Small intestine (tissue), 7 donors: ENCODE measurements around the gene CP. TPM values are rescaled to one million over a fixed set of nuclear protein-coding genes. Genes with fewer than 3 reads are reported as not detected.
A peak's percentile ranks its signal among the peaks of the same experiment; 100 is the strongest.

Source experiments
- DNase-seq, 2 donors: peaks; one replicate each; pipeline versions ENCODE4 v3.0.0 to v3.0.0-alpha.2; 2013
- FAIRE-seq: peaks from 2 replicates; lab custom pipeline; 2012; peaks lifted over from hg19 to GRCh38; lab: Jason Lieb, UNC
- H3K27ac ChIP-seq, 3 donors: one replicate each; pipeline ENCODE4 v1.5.1; 2013; ENCODE audit warnings: low read length in 2 of 3, mild to moderate bottlenecking in 2 of 3, control low read depth in 1 of 3, inconsistent platforms in 1 of 3, low read depth in 1 of 3, moderate library complexity in 1 of 3
- H3K27me3 ChIP-seq, 3 donors: one replicate each; pipeline ENCODE4 v1.6.1; 2013; ENCODE audit warnings: low read length in 3 of 3, inconsistent platforms in 1 of 3; ENCODE audit not compliant: control insufficient read depth in 3 of 3, insufficient read depth in 3 of 3
- H3K36me3 ChIP-seq, 3 donors: one replicate each; pipeline ENCODE4 v1.6.1; 2013; ENCODE audit warnings: low read length in 3 of 3, inconsistent platforms in 1 of 3, low read depth in 1 of 3, mild to moderate bottlenecking in 1 of 3, moderate library complexity in 1 of 3; ENCODE audit not compliant: control insufficient read depth in 3 of 3, insufficient read depth in 2 of 3
- H3K4me1 ChIP-seq, 3 donors: one replicate each; pipeline ENCODE4 v1.6.1; 2013; ENCODE audit warnings: low read length in 2 of 3, inconsistent platforms in 1 of 3, low read depth in 1 of 3, mild to moderate bottlenecking in 1 of 3, moderate library complexity in 1 of 3; ENCODE audit not compliant: control insufficient read depth in 3 of 3, insufficient read depth in 2 of 3
- H3K4me3 ChIP-seq, 3 donors: one replicate each; pipeline ENCODE4 v1.5.1; 2013; ENCODE audit warnings: low read length in 3 of 3, control low read depth in 1 of 3, inconsistent platforms in 1 of 3, low read depth in 1 of 3, mild to moderate bottlenecking in 1 of 3, moderate library complexity in 1 of 3
- H3K9me3 ChIP-seq, 2 donors: one replicate each; pipeline ENCODE4 v1.6.1; 2013; ENCODE audit warnings: low read depth in 1 of 2, low read length in 1 of 2; ENCODE audit not compliant: control insufficient read depth in 2 of 2, insufficient read depth in 1 of 2
- WGBS, 3 donors: extraction: QIAGEN DNeasy Blood & Tissue Kit; methylation state at CpG; one replicate each; pipeline ENCODE4 v1.1.7; 2013; 5-methylcytosine and 5-hydroxymethylcytosine counted together
- polyA plus RNA-seq, 4 donors: library from polyadenylated mRNA; stranded (reverse) in 3 of 4; unstranded in 1 of 4; fragments of 200-250 nt in 3 of 4; fragments of 120-200 nt in 1 of 4; gene quantifications; one replicate each; pipeline versions ENCODE4 v1.2.1 to v1.2.3, GENCODE V29; 2013
- donor health status: healthy with polysubstance abuse.
- donor health status: control.
- donor health status: control.
- donor health status: Bipolar disorder and iron deficiency.
- donor health status: healthy.

CP gene
- polyA plus RNA-seq, 4 donors = 0.52 to 15.6 (median 2.8) TPM

DNA sequence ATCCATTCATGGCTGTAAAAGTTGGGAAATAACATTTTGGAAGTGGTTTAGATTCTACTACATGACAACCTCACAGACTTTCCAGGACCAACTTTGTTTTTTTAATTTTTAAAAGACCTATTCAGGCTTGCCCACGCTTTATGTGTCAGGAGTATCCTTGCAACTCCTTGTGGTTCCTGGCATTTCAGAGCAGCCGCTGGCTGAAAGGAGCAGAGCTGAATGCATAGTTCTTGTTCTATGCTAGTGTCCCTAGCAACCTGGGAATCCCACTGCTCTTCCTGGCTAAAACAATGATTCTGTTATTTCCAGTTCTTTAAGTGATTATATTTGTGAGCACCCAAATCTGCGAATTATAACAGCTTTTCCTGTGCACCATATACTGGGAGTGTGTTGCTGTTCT lies 34.9 kb downstream of the CP start:
- Histone ChIP-seq H3K27me3 (no peaks in the 10 kb centered on the region), H3K36me3 (no peaks in the 10 kb centered on the region), H3K27ac (no peak overlapping the region), H3K4me1 (no peaks in the 10 kb centered on the region), H3K9me3 (no peaks in the 10 kb centered on the region), H3K4me3 (no peak overlapping the region)
- FAIRE-seq = no peak
- WGBS, 3 donors = 94 to 95% (median 94%) methylated on average over 3 of the region's 3 CpGs
- no peak for DNase-seq

DNA sequence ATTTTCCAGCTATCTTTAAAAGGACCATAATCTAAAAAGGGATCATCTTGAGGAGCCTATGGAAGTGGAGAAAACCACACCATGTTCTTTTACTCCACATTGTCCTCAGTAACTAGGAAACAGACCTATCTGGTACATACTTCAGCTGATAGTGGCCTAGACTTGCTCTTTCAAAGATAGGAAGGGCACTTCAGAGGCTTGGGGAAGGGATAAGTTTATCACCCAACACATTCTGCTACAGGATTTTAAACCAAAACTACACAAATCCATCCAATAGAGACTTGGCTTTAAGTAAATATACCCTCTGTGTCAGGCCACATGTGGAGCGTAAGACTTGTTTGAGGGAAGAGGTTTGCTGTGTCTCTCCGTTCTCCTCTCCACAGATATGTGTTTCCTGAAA lies 35.4 kb downstream of the CP start:
- Histone ChIP-seq H3K4me1 (no peaks in the 10 kb centered on the region), H3K4me3 (no peak overlapping the region), H3K36me3 (peaks cover 0 to 2% (median 0%) of the 10 kb centered on the region in 3 donors), H3K27ac (no peak overlapping the region), H3K9me3 (no peaks in the 10 kb centered on the region), H3K27me3 (no peaks in the 10 kb centered on the region)
- no peak for FAIRE-seq
- 94 to 96% (median 95%) methylated on average over 2 of the region's 2 CpGs for WGBS, 3 donors
- DNase-seq = no peak

DNA sequence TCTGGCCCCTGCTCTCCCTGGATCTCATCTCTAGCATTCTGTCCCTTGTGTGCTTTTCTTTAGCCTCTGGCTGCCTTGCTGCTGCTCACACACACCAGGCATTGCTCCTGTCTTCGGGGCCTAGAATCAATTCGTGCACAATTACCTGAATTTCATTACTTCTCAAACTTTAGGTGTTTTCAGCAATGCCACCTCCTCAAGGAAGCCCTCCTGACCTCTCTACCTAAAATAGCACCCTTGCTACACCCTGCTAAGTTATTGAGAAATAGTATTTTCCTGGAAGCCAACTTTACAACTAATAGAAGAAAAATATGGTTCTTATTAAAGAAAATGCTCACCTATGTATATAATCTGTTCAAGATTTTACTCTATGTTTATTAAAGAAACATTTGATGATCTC lies 40.4 kb downstream of the CP start:
- no peak overlapping the region for H3K4me3 ChIP-seq
- DNase-seq (no peak), FAIRE-seq (no peak)
- no peaks in the 10 kb centered on the region for H3K4me1 ChIP-seq
- no peaks in the 10 kb centered on the region for H3K9me3 ChIP-seq
- no peaks in the 10 kb centered on the region for H3K27me3 ChIP-seq
- peaks cover 0 to 3% (median 2%) of the 10 kb centered on the region in 3 donors for H3K36me3 ChIP-seq
- WGBS, 3 donors = 92 to 95% (median 94%) methylated on average over 2 of the region's 2 CpGs
- H3K27ac ChIP-seq = peak overlapping the region in 1 of 3 donors; percentile 10

DNA sequence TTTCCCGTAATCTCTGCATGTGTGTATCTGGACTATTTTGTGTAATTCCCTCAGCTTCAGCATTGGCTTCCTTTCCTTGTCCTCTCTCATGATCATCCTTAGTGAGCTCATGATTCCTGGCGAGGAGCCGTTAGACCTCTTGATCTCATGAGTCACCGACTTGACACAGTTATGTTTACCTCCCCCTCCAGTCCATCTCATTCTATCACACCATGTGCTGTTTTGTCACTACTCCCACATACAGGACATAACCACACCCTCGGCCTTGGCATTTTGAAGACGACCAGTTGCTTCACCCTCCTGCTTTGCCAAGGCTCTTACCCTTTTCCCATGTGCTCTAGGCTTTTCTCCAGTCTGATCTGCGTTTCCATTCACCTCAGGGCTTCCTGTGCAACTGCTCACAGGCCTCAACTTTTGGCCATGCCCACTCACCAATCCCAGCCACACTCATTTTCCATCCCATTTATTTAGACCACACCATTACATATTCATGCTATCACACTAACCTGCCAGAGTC lies 41.5 kb downstream of the CP start:
- 56 to 74% (median 74%) methylated on average over 7 of the region's 7 CpGs for WGBS, 3 donors
- Histone ChIP-seq H3K27ac (peak overlapping the region in 1 of 3 donors; percentile 69), H3K9me3 (no peaks in the 10 kb centered on the region), H3K4me3 (no peak overlapping the region), H3K4me1 (no peaks in the 10 kb centered on the region), H3K27me3 (no peaks in the 10 kb centered on the region), H3K36me3 (peaks cover 2 to 5% (median 3%) of the 10 kb centered on the region in 3 donors)
- peak; percentile 5 to 31 for DNase-seq
- no peak for FAIRE-seq

DNA sequence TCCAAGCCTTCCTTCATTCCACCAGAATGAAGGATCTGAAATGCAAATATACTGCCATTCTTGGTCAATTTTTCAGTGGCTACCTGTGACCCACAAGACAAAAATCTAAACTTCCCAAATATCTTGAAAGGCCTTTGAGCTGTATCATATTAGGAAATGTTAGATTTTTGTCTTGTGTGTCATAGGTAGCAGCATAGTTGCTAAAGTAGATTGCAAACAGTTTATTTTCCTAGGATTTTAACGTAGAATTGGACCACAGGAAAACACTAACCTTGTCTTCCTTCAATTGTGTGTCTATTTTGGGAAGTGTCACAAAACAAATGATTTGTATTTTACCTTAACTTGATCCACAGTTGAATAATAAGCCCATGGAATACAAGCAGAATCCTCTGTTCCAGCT lies 42.4 kb downstream of the CP start:
- no peaks in the 10 kb centered on the region for H3K27me3 ChIP-seq
- H3K4me3 ChIP-seq = no peak overlapping the region
- 77 to 100% (median 86%) methylated on average over 1 of the region's 1 CpG for WGBS, 3 donors
- peaks cover 2 to 5% (median 3%) of the 10 kb centered on the region in 3 donors for H3K36me3 ChIP-seq
- FAIRE-seq (no peak), DNase-seq (no peak)
- H3K27ac ChIP-seq = peak overlapping the region in 1 of 3 donors; percentile 64
- H3K4me1 ChIP-seq = no peaks in the 10 kb centered on the region
- no peaks in the 10 kb centered on the region for H3K9me3 ChIP-seq

DNA sequence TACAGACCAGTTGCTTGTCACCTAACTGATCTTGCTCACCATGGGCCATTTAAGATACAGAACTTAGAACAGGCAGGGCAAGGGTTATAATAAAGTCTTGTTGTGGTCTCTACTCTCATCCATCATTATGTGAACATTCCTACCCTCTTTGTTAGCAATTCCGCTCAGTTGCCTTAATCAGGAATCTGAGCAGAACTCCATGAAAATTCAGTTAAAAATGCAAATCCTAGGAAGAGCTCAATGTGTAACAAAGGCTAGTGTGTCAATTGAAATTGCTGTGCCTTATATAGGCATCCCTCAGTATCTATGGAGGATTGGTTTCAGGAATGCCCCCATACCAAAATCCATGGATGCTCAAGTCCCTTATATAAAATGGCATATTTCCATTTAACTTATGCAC lies 44.5 kb downstream of the CP start:
- no peak overlapping the region for H3K4me3 ChIP-seq
- FAIRE-seq (no peak), DNase-seq (no peak)
- H3K4me1 ChIP-seq = no peaks in the 10 kb centered on the region
- WGBS, 3 donors = 100% methylated on average over 1 of the region's 1 CpG
- no peaks in the 10 kb centered on the region for H3K9me3 ChIP-seq
- peaks cover 2 to 7% (median 3%) of the 10 kb centered on the region in 3 donors for H3K36me3 ChIP-seq
- H3K27me3 ChIP-seq = no peaks in the 10 kb centered on the region
- H3K27ac ChIP-seq = no peak overlapping the region

DNA sequence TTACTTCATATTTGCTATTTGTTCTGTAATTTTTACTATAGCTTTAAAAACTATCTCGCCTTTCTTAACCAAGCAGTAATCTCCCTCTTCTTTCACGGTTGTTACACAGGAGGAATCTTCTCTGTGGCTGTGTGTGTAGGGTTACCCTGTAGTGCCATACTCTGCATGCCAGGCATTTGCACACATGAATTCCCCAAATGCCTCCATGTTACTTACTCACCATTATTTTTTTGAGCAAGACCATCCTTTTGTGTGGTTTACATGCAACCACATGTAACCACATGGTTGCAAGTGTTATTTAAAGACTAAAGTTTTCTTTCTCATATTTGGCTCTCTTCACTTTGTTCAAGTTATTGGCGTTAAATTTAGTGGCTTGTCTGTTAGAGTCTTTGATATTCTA lies 46.7 kb downstream of the CP start:
- Histone ChIP-seq H3K36me3 (peaks cover 2 to 12% (median 10%) of the 10 kb centered on the region in 3 donors), H3K27ac (no peak overlapping the region), H3K9me3 (no peaks in the 10 kb centered on the region), H3K4me1 (no peaks in the 10 kb centered on the region), H3K4me3 (no peak overlapping the region), H3K27me3 (no peaks in the 10 kb centered on the region)
- DNase-seq (no peak), FAIRE-seq (no peak)
- 77 to 87% (median 85%) methylated on average over 3 of the region's 3 CpGs for WGBS, 3 donors

DNA sequence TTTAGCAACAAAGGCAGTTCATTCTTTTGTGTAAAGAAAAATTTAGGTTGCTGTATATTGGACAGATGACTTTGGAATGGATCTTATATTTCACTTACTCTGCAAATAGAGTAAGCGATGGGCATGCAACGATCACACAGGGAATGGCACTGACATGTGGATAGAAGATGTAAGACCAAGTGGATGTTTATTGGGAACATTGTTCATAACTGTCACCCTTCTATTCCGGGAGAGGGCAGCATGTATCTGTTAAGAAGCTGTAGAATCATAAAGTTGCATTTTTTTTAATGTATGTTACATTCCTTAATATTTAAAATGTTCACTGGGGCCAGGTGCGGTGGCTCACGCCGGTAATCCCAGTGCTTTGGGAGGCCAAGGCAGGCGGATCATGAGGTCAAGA lies 51.0 kb downstream of the CP start:
- no peak for FAIRE-seq
- H3K9me3 ChIP-seq = no peaks in the 10 kb centered on the region
- H3K27me3 ChIP-seq = no peaks in the 10 kb centered on the region
- peaks cover 2 to 25% (median 10%) of the 10 kb centered on the region in 3 donors for H3K36me3 ChIP-seq
- no peak overlapping the region for H3K4me3 ChIP-seq
- no peak for DNase-seq
- no peaks in the 10 kb centered on the region for H3K4me1 ChIP-seq
- H3K27ac ChIP-seq = no peak overlapping the region
- WGBS, 3 donors = 94 to 100% (median 95%) methylated on average over 7 of the region's 7 CpGs

DNA sequence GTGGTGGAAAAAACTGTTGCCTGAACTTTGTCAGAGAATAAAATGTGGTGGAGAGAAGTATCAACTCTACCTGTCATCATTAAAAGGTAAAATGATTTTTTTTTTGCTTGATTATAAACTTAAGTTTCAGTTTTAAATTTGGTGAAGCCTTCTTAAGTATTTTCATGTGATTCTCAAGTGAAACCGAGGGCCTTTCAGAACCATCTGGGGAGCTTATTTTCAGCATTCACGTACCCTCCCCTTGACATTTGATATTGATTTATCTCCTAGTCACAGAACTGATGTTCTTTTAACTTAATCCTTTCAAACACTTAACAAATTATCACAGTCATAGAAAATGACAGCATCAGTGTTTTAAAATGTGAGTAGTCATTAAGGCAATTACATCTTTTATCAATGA lies 53.7 kb downstream of the CP start:
- no peak overlapping the region for H3K27ac ChIP-seq
- no peak for FAIRE-seq
- no peaks in the 10 kb centered on the region for H3K4me1 ChIP-seq
- peaks cover 4 to 26% (median 20%) of the 10 kb centered on the region in 3 donors for H3K36me3 ChIP-seq
- H3K27me3 ChIP-seq = no peaks in the 10 kb centered on the region
- H3K9me3 ChIP-seq = no peaks in the 10 kb centered on the region
- 88 to 97% (median 90%) methylated on average over 2 of the region's 2 CpGs for WGBS, 3 donors
- DNase-seq = no peak
- no peak overlapping the region for H3K4me3 ChIP-seq
